IMR-90 (cell line): ENCODE measurements around the gene SLC3A2. TPM values are rescaled to one million over a fixed set of nuclear protein-coding genes. Genes with fewer than 3 reads are reported as not detected.

Source experiments
- ATAC-seq: fragments of 200-7000 bp; cut with Tn5 transposase; 2 replicates; pipeline ENCODE4 v1.9.1; 2020; ENCODE audit warnings: low read depth, mild to moderate bottlenecking, moderate library complexity
- BruUV-seq: library from RNA; stranded (reverse); fragments of 400-500 nt; replicated peaks from 2 replicates; lab custom pipeline; 2021; lab: Mats Ljungman, UMichigan
- CTCF ChIA-PET: fragments of 300-600 bp; formaldehyde crosslinking; extraction: SDS; loops from one replicate; lab custom pipeline; 2021; ENCODE audit warnings: antibody characterized with exemption; lab: Yijun Ruan, JAX
- POLR2A ChIA-PET: fragments of 300-600 bp; sonication (Branson Sonifier 250); formaldehyde crosslinking; loops from one replicate; lab custom pipeline; 2022; ENCODE audit warnings: antibody characterized with exemption; ENCODE audit not compliant: unreplicated experiment; lab: Charles Lee
- DNase-seq: peaks from one replicate; pipeline ENCODE4 v3.0.0; 2013
- H2AFZ ChIP-seq: replicated peaks from 2 replicates; pipeline ENCODE3; 2013; ENCODE audit warnings: low read length, mild to moderate bottlenecking; ENCODE audit not compliant: poor library complexity
- H2AK5ac ChIP-seq: 2 replicates; pipeline ENCODE4 v1.6.1; 2013; ENCODE audit warnings: low read depth, low read length, inconsistent platforms
- H2AK9ac ChIP-seq: replicated peaks from 2 replicates; pipeline ENCODE3; 2013; ENCODE audit warnings: mild to moderate bottlenecking, low read depth, low read length, moderate library complexity; ENCODE audit not compliant: poor library complexity
- H2BK120ac ChIP-seq: 2 replicates; pipeline ENCODE4 v1.6.1; 2013; ENCODE audit warnings: low read depth, low read length, inconsistent platforms
- H2BK15ac ChIP-seq: 3 replicates; pipeline ENCODE4 v1.6.1; 2013; ENCODE audit warnings: low read depth, low read length, inconsistent platforms
- H2BK20ac ChIP-seq: 2 replicates; pipeline ENCODE4 v1.6.1; 2013; ENCODE audit warnings: low read depth, mild to moderate bottlenecking, inconsistent platforms, low read length, moderate library complexity
- H2BK5ac ChIP-seq: 2 replicates; pipeline ENCODE4 v1.6.1; 2013; ENCODE audit warnings: mild to moderate bottlenecking, low read depth, low read length, inconsistent platforms; ENCODE audit not compliant: poor library complexity, severe bottlenecking
- H3K14ac ChIP-seq: replicated peaks from 2 replicates; pipeline ENCODE4 v1.6.1; 2013; ENCODE audit warnings: low read depth, low read length, inconsistent platforms
- H3K18ac ChIP-seq: 2 replicates; pipeline ENCODE4 v1.6.1; 2013; ENCODE audit warnings: low read depth, low read length, control low read depth
- H3K23ac ChIP-seq: 2 replicates; pipeline ENCODE4 v1.6.1; 2013; ENCODE audit warnings: low read depth, low read length, inconsistent platforms
- H3K27ac ChIP-seq: 2 replicates; pipeline ENCODE4 v1.5.1; 2013; ENCODE audit warnings: mild to moderate bottlenecking, control low read depth, low read length; ENCODE audit not compliant: insufficient read depth
- H3K27me3 ChIP-seq: 2 replicates; pipeline ENCODE4 v1.6.1; 2013; ENCODE audit warnings: low read length; ENCODE audit not compliant: control insufficient read depth, insufficient read depth
- H3K36me3 ChIP-seq: 2 replicates; pipeline ENCODE4 v1.6.1; 2013; ENCODE audit warnings: low read length, mixed read lengths; ENCODE audit not compliant: control insufficient read depth, insufficient read depth
- H3K4ac ChIP-seq: 2 replicates; pipeline ENCODE4 v1.6.1; 2013; ENCODE audit warnings: low read depth, low read length, inconsistent platforms
- H3K4me1 ChIP-seq: 2 replicates; pipeline ENCODE4 v1.6.1; 2013; ENCODE audit warnings: low read length, mixed read lengths; ENCODE audit not compliant: control insufficient read depth, insufficient read depth
- H3K4me2 ChIP-seq: 2 replicates; pipeline ENCODE4 v1.6.1; 2013; ENCODE audit warnings: low read depth, mild to moderate bottlenecking, control low read depth, low read length, moderate library complexity
- H3K4me3 ChIP-seq: 2 replicates; pipeline ENCODE4 v1.5.1; 2013; ENCODE audit warnings: low read depth, mild to moderate bottlenecking, control low read depth, low read length, moderate library complexity; ENCODE audit not compliant: insufficient read depth
- H3K56ac ChIP-seq: 2 replicates; pipeline ENCODE4 v1.6.1; 2013; ENCODE audit warnings: low read length, inconsistent platforms; ENCODE audit not compliant: insufficient read depth; ENCODE audit errors: extremely low read depth
- H3K79me1 ChIP-seq, 2 experiments: 2 replicates each; pipeline ENCODE4 v1.6.1; 2013; ENCODE audit warnings: low read length in 2 of 2, inconsistent platforms in 1 of 2, low read depth in 1 of 2
- H3K9ac ChIP-seq: 2 replicates; pipeline ENCODE4 v1.6.1; 2013; ENCODE audit warnings: low read depth, low read length, control low read depth
- H3K9me1 ChIP-seq: 2 replicates; pipeline ENCODE4 v1.6.1; 2013; ENCODE audit warnings: low read length, inconsistent platforms; ENCODE audit not compliant: insufficient read depth
- H3K9me3 ChIP-seq: 2 replicates; pipeline ENCODE4 v1.6.1; 2013; ENCODE audit warnings: low read length; ENCODE audit not compliant: control insufficient read depth, insufficient read depth
- H4K20me1 ChIP-seq: 2 replicates; pipeline ENCODE4 v1.6.1; 2013; ENCODE audit warnings: low read length, inconsistent platforms; ENCODE audit not compliant: insufficient read depth
- H4K5ac ChIP-seq: 2 replicates; pipeline ENCODE4 v1.6.1; 2013; ENCODE audit warnings: mild to moderate bottlenecking, low read depth, low read length, control low read depth
- H4K8ac ChIP-seq, 2 experiments: 2 replicates each; pipeline ENCODE4 v1.6.1; 2013; ENCODE audit warnings: low read depth in 2 of 2, low read length in 2 of 2, control low read depth in 1 of 2, inconsistent platforms in 1 of 2
- H4K91ac ChIP-seq: 2 replicates; pipeline ENCODE4 v1.6.1; 2013; ENCODE audit warnings: low read depth, low read length, inconsistent platforms; ENCODE audit not compliant: insufficient read depth
- BHLHE40 ChIP-seq: fragments of 150-350 bp; IDR thresholded peaks from 2 replicates; pipeline ENCODE4 v1.6.1; 2016; ENCODE audit warnings: mild to moderate bottlenecking, low read depth, low read length
- CEBPB ChIP-seq: IDR thresholded peaks from 2 replicates; pipeline ENCODE4 v1.6.1; 2012; ENCODE audit warnings: low read depth, low read length, improper control_type of control experiment
- CHD1 ChIP-seq: IDR thresholded peaks from 2 replicates; pipeline ENCODE4 v1.6.1; 2012; ENCODE audit warnings: low read depth, low read length, improper control_type of control experiment
- CTCF ChIP-seq: conservative IDR thresholded peaks from 2 replicates; pipeline ENCODE4 v1.5.1; 2012; ENCODE audit warnings: mild to moderate bottlenecking, low read depth, low read length, improper control_type of control experiment
- ELK1 ChIP-seq: fragments of 150-350 bp; IDR thresholded peaks from 2 replicates; pipeline ENCODE4 v1.6.1; 2016; ENCODE audit warnings: low read depth, mild to moderate bottlenecking, low read length, moderate library complexity, borderline replicate concordance
- FOS ChIP-seq: fragments of 150-350 bp; IDR thresholded peaks from 2 replicates; pipeline ENCODE4 v1.6.1; 2016; ENCODE audit warnings: low read depth, low read length
- MAFK ChIP-seq: IDR thresholded peaks from 2 replicates; pipeline ENCODE4 v1.6.1; 2012; ENCODE audit warnings: low read depth, low read length, improper control_type of control experiment
- MAZ ChIP-seq: IDR thresholded peaks from 2 replicates; pipeline ENCODE4 v1.6.1; 2012; ENCODE audit warnings: low read depth, mild to moderate bottlenecking, low read length, improper control_type of control experiment, moderate library complexity, borderline replicate concordance
- MXI1 ChIP-seq: IDR thresholded peaks from 2 replicates; pipeline ENCODE4 v1.6.1; 2012; ENCODE audit warnings: low read depth, mild to moderate bottlenecking, low read length, moderate library complexity, borderline replicate concordance
- NFE2L2 ChIP-seq: fragments of 150-350 bp; IDR thresholded peaks from 2 replicates; pipeline ENCODE4 v1.6.1; 2016; ENCODE audit warnings: low read depth, mild to moderate bottlenecking, low read length
- POLR2A ChIP-seq: IDR thresholded peaks from 2 replicates; pipeline ENCODE4 v1.6.1; 2012; ENCODE audit warnings: mild to moderate bottlenecking, low read depth, low read length
- RAD21 ChIP-seq: IDR thresholded peaks from 2 replicates; pipeline ENCODE4 v1.6.1; 2012; ENCODE audit warnings: low read length, improper control_type of control experiment
- RFX5 ChIP-seq: IDR thresholded peaks from 2 replicates; pipeline ENCODE4 v1.8.0; 2012; ENCODE audit warnings: low read depth, mild to moderate bottlenecking, low read length, moderate library complexity
- SMC3 ChIP-seq: fragments of 150-350 bp; IDR thresholded peaks from 2 replicates; pipeline ENCODE4 v1.6.1; 2016; ENCODE audit warnings: low read depth, mild to moderate bottlenecking, antibody characterized with exemption, low read length, moderate library complexity
- USF2 ChIP-seq: fragments of 150-350 bp; IDR thresholded peaks from 2 replicates; pipeline ENCODE4 v1.6.1; 2017; ENCODE audit warnings: mild to moderate bottlenecking, antibody characterized with exemption, low read length, low read depth
- WGBS, 2 experiments: methylation state at CpG; one replicate each; pipeline versions ENCODE4 v1.1.5 to v1.1.7; 2013; ENCODE audit warnings: missing lambda C conversion rate in 2 of 2; ENCODE audit not compliant: insufficient read length in 1 of 2; ENCODE audit errors: extremely low coverage in 2 of 2; 5-methylcytosine and 5-hydroxymethylcytosine counted together
- dilution Hi-C: fragments of 300-500 bp; cut with HindIII; formaldehyde crosslinking; loops from one replicate; pipeline ENCODE4 v1.14.3; 2018; ENCODE audit warnings: low sequenced_read_pairs; ENCODE audit not compliant: unreplicated experiment
- in situ Hi-C: fragments of 300-500 bp; cut with MboI; formaldehyde crosslinking; loops from 3 replicates; pipeline ENCODE4 v1.14.3; 2019; ENCODE audit warnings: low sequenced_read_pairs, inconsistent platforms, mixed read lengths
- intact Hi-C: fragments of 100-400 bp; cut with micrococcal nuclease; formaldehyde crosslinking; loops from 2 replicates; pipeline ENCODE4 v1.10.0; 2022
- polyA plus RNA-seq, 3 experiments: library from polyadenylated mRNA; depleted of rRNA; stranded (reverse); fragments of >200 nt; gene quantifications; 2 replicates each; pipeline ENCODE4 v1.2.3, GENCODE V29; 2012; ENCODE audit warnings: low replicate concordance in 1 of 3
- total RNA-seq: library from RNA; depleted of rRNA; stranded (reverse); fragments of >200 nt; gene quantifications from 2 replicates; pipeline ENCODE4 v1.2.3, GENCODE V29; 2012

SLC3A2 gene
- total and polyA plus RNA-seq, 2 of the 4 experiments (the other 2 are of a cell fraction) = 140 to 239 TPM

GRCh38 chr11:62856333-62856895, 24.3 kb upstream of the SLC3A2 start:
- peak overlapping the region; percentile 94 for H2AFZ ChIP-seq
- 0% methylated on average over 4 of the region's 20 CpGs; no CpG with 5 or more reads in 1 of the 2 experiments for whole genome bisulfite sequencing, 2 experiments
- peak overlapping the region; percentile 88 for H3K9ac ChIP-seq
- H4K5ac ChIP-seq = peak overlapping the region; percentile 15
- H2BK15ac ChIP-seq = no peak overlapping the region
- TSS peak; percentile 91 for BruUV-seq
- intact Hi-C loops = no loop called here
- peak overlapping the region; percentile 83 for H3K56ac ChIP-seq
- peak overlapping the region; percentile 75 for H3K27ac ChIP-seq
- peaks cover 2% of the 10 kb centered on the region; the same call in 1 of the 2 replicates for H3K4me1 ChIP-seq
- H4K8ac ChIP-seq = peak overlapping the region; percentile 74 to 82
- peaks cover 40% of the 10 kb centered on the region for H4K20me1 ChIP-seq
- 0 out of 2 replicates have a peak, but pooled peaks cover 4% of the 10 kb centered on the region for H3K9me1 ChIP-seq
- in situ Hi-C loops = loop anchor here (25.0 kb wide), 1 partner anchor 469 kb away; no protein-coding TSS in a partner anchor
- ATAC-seq (peak; percentile 3), DNase-seq (no peak)
- peak overlapping the region; percentile 90 for H2AK9ac ChIP-seq
- peak overlapping the region; percentile 97 for H3K14ac ChIP-seq
- H2BK20ac ChIP-seq = peak overlapping the region; percentile 13; the same call in 1 of the 2 replicates
- ChIA-PET POLR2A (interaction anchor here (0.6 to 2.5 kb wide), 3 partner anchors 15 to 129 kb away, joined by 4 to 14 read pairs (median 4); partner anchors contain the start of gene HNRNPUL2), CTCF (interaction anchor here (0.5 to 1.9 kb wide), 3 partner anchors 25 to 461 kb away, joined by 3 to 6 read pairs (median 3); partner anchors contain the start of gene SLC3A2)
- H3K4me2 ChIP-seq = peak overlapping the region; percentile 86
- H3K36me3 ChIP-seq = peaks cover 28% of the 10 kb centered on the region
- H3K4ac ChIP-seq = peak overlapping the region; percentile 91
- no peaks in the 10 kb centered on the region for H3K27me3 ChIP-seq
- dilution Hi-C loops = no loop called here
- H2BK5ac ChIP-seq = peak overlapping the region; percentile 74
- peak overlapping the region; percentile 62 for H2AK5ac ChIP-seq
- peaks cover 20 to 49% of the 10 kb centered on the region in 2 experiments for H3K79me1 ChIP-seq
- no peak for TF ChIP-seq RAD21
- TF ChIP-seq FOS = no peak
- no peak for TF ChIP-seq BHLHE40
- TF ChIP-seq MAZ = no peak
- TF ChIP-seq POLR2A = no peak
- TF ChIP-seq CTCF = no peak
- no peak for TF ChIP-seq MAFK
- TF ChIP-seq ELK1 = no peak
- no peak for TF ChIP-seq CHD1
- TF ChIP-seq SMC3 = no peak
- no peak for TF ChIP-seq MXI1
- TF ChIP-seq USF2 = no peak
- TF ChIP-seq CEBPB = no peak
- TF ChIP-seq NFE2L2 = no peak
- no peak for TF ChIP-seq RFX5
- peak overlapping the region; percentile 62 for H3K4me3 ChIP-seq
- peak overlapping the region; percentile 87 for H4K91ac ChIP-seq
- H3K18ac ChIP-seq = peak overlapping the region; percentile 36; the same call in 1 of the 2 replicates
- H2BK120ac ChIP-seq = peak overlapping the region; percentile 74
- H3K9me3 ChIP-seq = no peaks in the 10 kb centered on the region
- H3K23ac ChIP-seq = peak overlapping the region; percentile 94
